ENCODE data around the gene DGKZ. TPM values are rescaled to one million over a fixed set of nuclear protein-coding genes. Genes with fewer than 3 reads are reported as not detected.

The DGKZ gene
- total and polyA plus RNA-seq, 10 of the 15 experiments (the other 5 are each of a cell fraction or from before 2014, with no cell fraction given): 0.50 to 78.4 (median 39.5) TPM

- H3K4me3 ChIP-seq: no peak overlapping the region
- H3K4me2 ChIP-seq (ENCODE audit: control insufficient read depth, insufficient read depth): no peak overlapping the region
- H3K79me2 ChIP-seq (ENCODE audit: control insufficient read depth, insufficient read depth, low read length): no peaks in the 10 kb centered on the region
- ChIA-PET SMC1A (ENCODE audit: uncharacterized antibody, unreplicated experiment) (no interaction called here), RAD21 (ENCODE audit: unreplicated experiment) (interaction anchor here (0.6 kb wide), 1 partner anchor 44 kb away, joined by 4 read pairs; no protein-coding TSS in a partner anchor), POLR2A (no interaction called here), CTCF (interaction anchor here (1.2 kb wide), 1 partner anchor 12 kb away, joined by 5 read pairs; no protein-coding TSS in a partner anchor)
- H3K9me3 ChIP-seq (replicated peaks; ENCODE audit: control insufficient read depth, insufficient read depth, low read length): no peaks in the 10 kb centered on the region
- WGBS (ENCODE audit: insufficient coverage, insufficient replicate concordance, low lambda C conversion rate, missing lambda C conversion rate): 52% methylated on average over 2 of the region's 2 CpGs
- no peaks in the 10 kb centered on the region for H3K27me3 ChIP-seq (replicated peaks in 1 of 2; ENCODE audit: control insufficient read depth in 2 of 2, insufficient read depth in 2 of 2, low read length in 1 of 2)
- intact Hi-C loops (cut with micrococcal nuclease; ENCODE audit: unreplicated experiment): no loop called here
- H2AFZ ChIP-seq (ENCODE audit: control insufficient read depth, low read depth, low read length): no peak overlapping the region
- no peak overlapping the region for H3K27ac ChIP-seq (ENCODE audit: control insufficient read depth, insufficient read depth)
- no peaks in the 10 kb centered on the region for H3K36me3 ChIP-seq (ENCODE audit: control insufficient read depth in 2 of 2, insufficient read depth in 2 of 2, low read length in 1 of 2)
- FAIRE-seq (no peak), DNase-seq (ENCODE audit: low read depth, low spot score) (no peak), ATAC-seq (no peak)
- H3K4me1 ChIP-seq (ENCODE audit: control insufficient read depth, insufficient read depth, low read length): peaks cover 9% of the 10 kb centered on the region
- H4K20me1 ChIP-seq (ENCODE audit: control insufficient read depth, insufficient read depth): no peaks in the 10 kb centered on the region
- TF ChIP-seq KAT2A (conservative IDR thresholded peaks at IDR 0.05; ENCODE audit: control insufficient read depth, low read depth, low read length): no peak
- TF ChIP-seq ZNF622 (IDR thresholded peaks at IDR 0.05): no peak
- no peak for TF ChIP-seq ZBTB40 (IDR thresholded peaks at IDR 0.05; ENCODE audit: borderline replicate concordance)
- TF ChIP-seq MAX (IDR thresholded peaks at IDR 0.05; ENCODE audit: low read depth, low read length): no peak
- no peak for TF ChIP-seq FOXK2 (IDR thresholded peaks at IDR 0.05)
- no peak for TF ChIP-seq MEF2B (IDR thresholded peaks at IDR 0.05; ENCODE audit: partially characterized antibody, poor library complexity, severe bottlenecking)
- no peak for TF ChIP-seq BCL3 (IDR thresholded peaks at IDR 0.05; ENCODE audit: borderline replicate concordance, insufficient read depth, low read depth, low read length, poor library complexity, severe bottlenecking)
- TF ChIP-seq YBX1 (IDR thresholded peaks at IDR 0.05): no peak
- TF ChIP-seq PML (IDR thresholded peaks at IDR 0.05; ENCODE audit: low read length): no peak
- no peak for TF ChIP-seq ATF3 (IDR thresholded peaks at IDR 0.05; ENCODE audit: borderline replicate concordance, extremely low read depth, low read depth, low read length)
- no peak for TF ChIP-seq TBL1XR1 (IDR thresholded peaks at IDR 0.05; ENCODE audit: low read depth, low read length)
- TF ChIP-seq STAT3 (IDR thresholded peaks at IDR 0.05; ENCODE audit: low read depth, low read length): no peak
- in situ Hi-C loops (cut with MboI): no loop called here
- no TSS peak for BruUV-seq (replicated peaks)
- H3K9ac ChIP-seq (ENCODE audit: control insufficient read depth, insufficient read depth, low read length): no peak overlapping the region
Observed at GRCh38 chr11:46321757-46322156, 25.5 kb upstream of the DGKZ start.

All from GM12878 (cell line).